HEK293 (cell line): ENCODE data around the gene DEDD2.

Source experiments
- AEBP2 ChIP-seq: fragments of 450-650 bp; formaldehyde crosslinking; IDR thresholded peaks from 2 replicates; pipeline ENCODE4 v1.5.1; 2016; ENCODE audit warnings: missing biosample characterization, missing genetic modification characterization, borderline replicate concordance
- BCL6B ChIP-seq: fragments of 450-650 bp; formaldehyde crosslinking; IDR thresholded peaks from 2 replicates; pipeline ENCODE4 v1.5.1; 2017; ENCODE audit warnings: missing biosample characterization, missing genetic modification characterization
- FEZF1 ChIP-seq: fragments of 450-650 bp; formaldehyde crosslinking; IDR thresholded peaks from 2 replicates; pipeline ENCODE4 v1.5.1; 2016; ENCODE audit warnings: missing biosample characterization, missing genetic modification characterization
- KLF1 ChIP-seq: fragments of 450-650 bp; formaldehyde crosslinking; IDR thresholded peaks from 2 replicates; pipeline ENCODE4 v1.5.1; 2016; ENCODE audit warnings: missing biosample characterization, missing genetic modification characterization
- ZFHX2 ChIP-seq: fragments of 450-650 bp; formaldehyde crosslinking; conservative IDR thresholded peaks from 2 replicates; pipeline ENCODE4 v1.5.1; 2016; ENCODE audit warnings: missing biosample characterization, missing genetic modification characterization
- ZNF2 ChIP-seq: fragments of 450-650 bp; formaldehyde crosslinking; IDR thresholded peaks from 2 replicates; pipeline ENCODE4 v1.5.1; 2016; ENCODE audit warnings: missing biosample characterization, missing genetic modification characterization
- ZNF23 ChIP-seq: fragments of 450-650 bp; formaldehyde crosslinking; IDR thresholded peaks from 2 replicates; pipeline ENCODE4 v1.5.1; 2016; ENCODE audit warnings: missing biosample characterization, missing genetic modification characterization, borderline replicate concordance
- ZNF302 ChIP-seq: fragments of 450-650 bp; formaldehyde crosslinking; IDR thresholded peaks from 2 replicates; pipeline ENCODE4 v1.5.1; 2016; ENCODE audit warnings: missing biosample characterization, missing genetic modification characterization, low read depth
- ZNF341 ChIP-seq: fragments of 450-650 bp; formaldehyde crosslinking; IDR thresholded peaks from 2 replicates; pipeline ENCODE4; 2016; ENCODE audit warnings: low read depth, missing biosample characterization, missing genetic modification characterization
- ZNF48 ChIP-seq: fragments of 450-650 bp; formaldehyde crosslinking; IDR thresholded peaks from 2 replicates; pipeline ENCODE4 v1.5.1; 2016; ENCODE audit warnings: missing biosample characterization, missing genetic modification characterization
- ZNF571 ChIP-seq: fragments of 450-650 bp; formaldehyde crosslinking; IDR thresholded peaks from 2 replicates; pipeline ENCODE4 v1.5.0; 2017; ENCODE audit warnings: missing biosample characterization, missing genetic modification characterization
- ZNF626 ChIP-seq: fragments of 450-650 bp; sonication (Bioruptor Pico); formaldehyde crosslinking; IDR thresholded peaks from 2 replicates; pipeline ENCODE4 v1.5.1; 2018; ENCODE audit warnings: missing biosample characterization, missing genetic modification characterization, inconsistent platforms
- ZNF629 ChIP-seq: fragments of 450-650 bp; formaldehyde crosslinking; IDR thresholded peaks from 2 replicates; pipeline ENCODE4 v1.5.1; 2017; ENCODE audit warnings: missing biosample characterization, missing genetic modification characterization
- ZNF654 ChIP-seq: fragments of 450-650 bp; formaldehyde crosslinking; IDR thresholded peaks from 2 replicates; pipeline ENCODE4 v1.5.1; 2016; ENCODE audit warnings: low read depth, missing biosample characterization, missing genetic modification characterization
- ZNF670 ChIP-seq: fragments of 450-650 bp; formaldehyde crosslinking; IDR thresholded peaks from 2 replicates; pipeline ENCODE4 v1.5.1; 2016; ENCODE audit warnings: missing biosample characterization, missing genetic modification characterization, low read depth
- ZNF747 ChIP-seq: fragments of 450-650 bp; formaldehyde crosslinking; IDR thresholded peaks from 2 replicates; pipeline ENCODE4 v1.5.1; 2016; ENCODE audit warnings: missing biosample characterization, missing genetic modification characterization
- ZNF843 ChIP-seq: fragments of 450-650 bp; formaldehyde crosslinking; IDR thresholded peaks from 2 replicates; pipeline ENCODE4 v1.5.1; 2016; ENCODE audit warnings: missing biosample characterization, missing genetic modification characterization
- TF ChIP-seq, protein P1 (sequence below): fragments of 450-650 bp; formaldehyde crosslinking; IDR thresholded peaks from 2 replicates; pipeline ENCODE4 v1.5.1; 2016; ENCODE audit warnings: missing biosample characterization, missing genetic modification characterization
- TF ChIP-seq, protein P2 (sequence below): fragments of 450-650 bp; formaldehyde crosslinking; IDR thresholded peaks from 2 replicates; pipeline ENCODE4 v1.5.1; 2016; ENCODE audit warnings: missing biosample characterization, missing genetic modification characterization, borderline replicate concordance
- TF ChIP-seq, protein P3 (sequence below): fragments of 450-650 bp; formaldehyde crosslinking; IDR thresholded peaks from 2 replicates; pipeline ENCODE4 v1.5.1; 2017; ENCODE audit warnings: missing biosample characterization, mild to moderate bottlenecking, missing genetic modification characterization, moderate library complexity
- TF ChIP-seq, protein P4 (sequence below): fragments of 450-650 bp; formaldehyde crosslinking; IDR thresholded peaks from 2 replicates; pipeline ENCODE4 v1.5.1; 2017; ENCODE audit warnings: missing biosample characterization, missing genetic modification characterization
- TF ChIP-seq, protein P5 (sequence below): fragments of 450-650 bp; formaldehyde crosslinking; IDR thresholded peaks from 2 replicates; pipeline ENCODE4 v1.5.1; 2016; ENCODE audit warnings: missing biosample characterization, missing genetic modification characterization

Gene DEDD2

DNA sequence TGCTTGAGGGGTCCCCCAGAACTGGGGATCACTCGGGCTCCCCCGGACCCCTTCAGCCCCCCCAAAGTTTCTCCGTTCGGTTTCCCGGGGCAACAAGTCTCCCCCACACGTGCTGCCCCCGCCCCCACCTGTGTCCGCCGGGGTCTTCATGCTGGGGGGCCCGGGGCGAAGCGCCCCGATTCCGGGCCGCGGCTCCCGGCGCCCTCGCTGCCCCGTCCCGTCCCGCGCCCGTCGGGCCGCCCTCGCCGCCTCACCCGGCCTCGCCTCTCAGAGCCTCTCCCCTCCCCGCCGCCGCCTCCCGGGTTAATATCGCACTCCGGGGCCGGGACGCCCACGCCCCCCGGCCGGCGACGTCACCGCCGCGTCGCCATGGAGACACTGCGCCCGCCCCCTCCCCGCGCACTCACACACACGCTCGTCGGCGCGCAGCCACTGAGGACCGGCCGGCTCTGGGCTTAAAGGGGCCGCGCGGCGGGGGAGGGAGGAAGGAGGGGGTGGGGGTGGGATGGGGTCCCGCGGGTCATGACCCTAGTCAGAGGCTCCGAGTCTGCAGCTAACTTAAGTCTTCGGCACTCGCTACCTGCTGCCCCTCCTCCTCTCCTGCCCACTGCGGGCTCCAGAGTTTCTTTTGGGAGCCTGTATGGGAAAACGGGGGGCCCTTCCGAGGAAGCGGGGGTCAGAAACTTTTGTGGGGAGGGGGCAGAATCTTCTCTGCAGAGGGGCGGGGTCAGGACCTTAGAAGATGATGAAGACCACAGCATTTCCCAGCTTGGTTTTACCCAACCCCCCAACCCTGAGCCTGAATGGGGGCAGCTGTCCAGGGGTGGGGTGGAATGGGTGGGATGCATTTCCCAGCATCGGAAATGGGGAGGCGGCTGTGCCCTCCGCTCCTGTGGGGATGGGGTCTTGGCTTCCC is 37.6 kb upstream of the DEDD2 start, which contains the start of gene ERF (continued):
- TF ChIP-seq KLF1 (tag by site-specific recombination) (peak; percentile 65; the same call in 1 of the 2 replicates), ZNF23 (tag by site-specific recombination) (no peak), AEBP2 (tag by site-specific recombination) (no peak), FEZF1 (tag by site-specific recombination) (no peak), ZNF571 (tag by site-specific recombination) (no peak), ZNF629 (tag by site-specific recombination) (0 out of 2 replicates have a peak, but pooled peaks have one; percentile 30), ZNF747 (tag by site-specific recombination) (no peak), ZNF843 (tag by site-specific recombination) (no peak; the same call in 1 of the 2 replicates), ZNF341 (no peak), ZNF654 (tag by site-specific recombination) (no peak), ZFHX2 (peak; percentile 94), ZNF2 (tag by site-specific recombination) (no peak), ZNF670 (tag by site-specific recombination) (no peak), ZNF302 (tag by site-specific recombination) (no peak), ZNF626 (tag by site-specific recombination) (no peak), ZNF48 (tag by site-specific recombination) (no peak), BCL6B (tag by site-specific recombination) (no peak)
- TF ChIP-seq, protein P1, sequence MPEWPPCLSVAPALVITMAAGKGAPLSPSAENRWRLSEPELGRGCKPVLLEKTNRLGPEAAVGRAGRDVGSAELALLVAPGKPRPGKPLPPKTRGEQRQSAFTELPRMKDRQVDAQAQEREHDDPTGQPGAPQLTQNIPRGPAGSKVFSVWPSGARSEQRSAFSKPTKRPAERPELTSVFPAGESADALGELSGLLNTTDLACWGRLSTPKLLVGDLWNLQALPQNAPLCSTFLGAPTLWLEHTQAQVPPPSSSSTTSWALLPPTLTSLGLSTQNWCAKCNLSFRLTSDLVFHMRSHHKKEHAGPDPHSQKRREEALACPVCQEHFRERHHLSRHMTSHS: no peak
- TF ChIP-seq, protein P2, sequence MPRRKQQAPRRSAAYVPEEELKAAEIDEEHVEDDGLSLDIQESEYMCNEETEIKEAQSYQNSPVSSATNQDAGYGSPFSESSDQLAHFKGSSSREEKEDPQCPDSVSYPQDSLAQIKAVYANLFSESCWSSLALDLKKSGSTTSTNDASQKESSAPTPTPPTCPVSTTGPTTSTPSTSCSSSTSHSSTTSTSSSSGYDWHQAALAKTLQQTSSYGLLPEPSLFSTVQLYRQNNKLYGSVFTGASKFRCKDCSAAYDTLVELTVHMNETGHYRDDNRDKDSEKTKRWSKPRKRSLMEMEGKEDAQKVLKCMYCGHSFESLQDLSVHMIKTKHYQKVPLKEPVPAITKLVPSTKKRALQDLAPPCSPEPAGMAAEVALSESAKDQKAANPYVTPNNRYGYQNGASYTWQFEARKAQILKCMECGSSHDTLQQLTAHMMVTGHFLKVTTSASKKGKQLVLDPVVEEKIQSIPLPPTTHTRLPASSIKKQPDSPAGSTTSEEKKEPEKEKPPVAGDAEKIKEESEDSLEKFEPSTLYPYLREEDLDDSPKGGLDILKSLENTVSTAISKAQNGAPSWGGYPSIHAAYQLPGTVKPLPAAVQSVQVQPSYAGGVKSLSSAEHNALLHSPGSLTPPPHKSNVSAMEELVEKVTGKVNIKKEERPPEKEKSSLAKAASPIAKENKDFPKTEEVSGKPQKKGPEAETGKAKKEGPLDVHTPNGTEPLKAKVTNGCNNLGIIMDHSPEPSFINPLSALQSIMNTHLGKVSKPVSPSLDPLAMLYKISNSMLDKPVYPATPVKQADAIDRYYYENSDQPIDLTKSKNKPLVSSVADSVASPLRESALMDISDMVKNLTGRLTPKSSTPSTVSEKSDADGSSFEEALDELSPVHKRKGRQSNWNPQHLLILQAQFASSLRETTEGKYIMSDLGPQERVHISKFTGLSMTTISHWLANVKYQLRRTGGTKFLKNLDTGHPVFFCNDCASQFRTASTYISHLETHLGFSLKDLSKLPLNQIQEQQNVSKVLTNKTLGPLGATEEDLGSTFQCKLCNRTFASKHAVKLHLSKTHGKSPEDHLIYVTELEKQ (tag by site-specific recombination): no peak
- TF ChIP-seq, protein P3, sequence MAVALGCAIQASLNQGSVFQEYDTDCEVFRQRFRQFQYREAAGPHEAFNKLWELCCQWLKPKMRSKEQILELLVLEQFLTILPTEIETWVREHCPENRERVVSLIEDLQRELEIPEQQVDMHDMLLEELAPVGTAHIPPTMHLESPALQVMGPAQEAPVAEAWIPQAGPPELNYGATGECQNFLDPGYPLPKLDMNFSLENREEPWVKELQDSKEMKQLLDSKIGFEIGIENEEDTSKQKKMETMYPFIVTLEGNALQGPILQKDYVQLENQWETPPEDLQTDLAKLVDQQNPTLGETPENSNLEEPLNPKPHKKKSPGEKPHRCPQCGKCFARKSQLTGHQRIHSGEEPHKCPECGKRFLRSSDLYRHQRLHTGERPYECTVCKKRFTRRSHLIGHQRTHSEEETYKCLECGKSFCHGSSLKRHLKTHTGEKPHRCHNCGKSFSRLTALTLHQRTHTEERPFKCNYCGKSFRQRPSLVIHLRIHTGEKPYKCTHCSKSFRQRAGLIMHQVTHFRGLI (tag by site-specific recombination): no peak
- TF ChIP-seq, protein P4, sequence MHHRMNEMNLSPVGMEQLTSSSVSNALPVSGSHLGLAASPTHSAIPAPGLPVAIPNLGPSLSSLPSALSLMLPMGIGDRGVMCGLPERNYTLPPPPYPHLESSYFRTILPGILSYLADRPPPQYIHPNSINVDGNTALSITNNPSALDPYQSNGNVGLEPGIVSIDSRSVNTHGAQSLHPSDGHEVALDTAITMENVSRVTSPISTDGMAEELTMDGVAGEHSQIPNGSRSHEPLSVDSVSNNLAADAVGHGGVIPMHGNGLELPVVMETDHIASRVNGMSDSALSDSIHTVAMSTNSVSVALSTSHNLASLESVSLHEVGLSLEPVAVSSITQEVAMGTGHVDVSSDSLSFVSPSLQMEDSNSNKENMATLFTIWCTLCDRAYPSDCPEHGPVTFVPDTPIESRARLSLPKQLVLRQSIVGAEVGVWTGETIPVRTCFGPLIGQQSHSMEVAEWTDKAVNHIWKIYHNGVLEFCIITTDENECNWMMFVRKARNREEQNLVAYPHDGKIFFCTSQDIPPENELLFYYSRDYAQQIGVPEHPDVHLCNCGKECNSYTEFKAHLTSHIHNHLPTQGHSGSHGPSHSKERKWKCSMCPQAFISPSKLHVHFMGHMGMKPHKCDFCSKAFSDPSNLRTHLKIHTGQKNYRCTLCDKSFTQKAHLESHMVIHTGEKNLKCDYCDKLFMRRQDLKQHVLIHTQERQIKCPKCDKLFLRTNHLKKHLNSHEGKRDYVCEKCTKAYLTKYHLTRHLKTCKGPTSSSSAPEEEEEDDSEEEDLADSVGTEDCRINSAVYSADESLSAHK: no peak
- TF ChIP-seq, protein P5, sequence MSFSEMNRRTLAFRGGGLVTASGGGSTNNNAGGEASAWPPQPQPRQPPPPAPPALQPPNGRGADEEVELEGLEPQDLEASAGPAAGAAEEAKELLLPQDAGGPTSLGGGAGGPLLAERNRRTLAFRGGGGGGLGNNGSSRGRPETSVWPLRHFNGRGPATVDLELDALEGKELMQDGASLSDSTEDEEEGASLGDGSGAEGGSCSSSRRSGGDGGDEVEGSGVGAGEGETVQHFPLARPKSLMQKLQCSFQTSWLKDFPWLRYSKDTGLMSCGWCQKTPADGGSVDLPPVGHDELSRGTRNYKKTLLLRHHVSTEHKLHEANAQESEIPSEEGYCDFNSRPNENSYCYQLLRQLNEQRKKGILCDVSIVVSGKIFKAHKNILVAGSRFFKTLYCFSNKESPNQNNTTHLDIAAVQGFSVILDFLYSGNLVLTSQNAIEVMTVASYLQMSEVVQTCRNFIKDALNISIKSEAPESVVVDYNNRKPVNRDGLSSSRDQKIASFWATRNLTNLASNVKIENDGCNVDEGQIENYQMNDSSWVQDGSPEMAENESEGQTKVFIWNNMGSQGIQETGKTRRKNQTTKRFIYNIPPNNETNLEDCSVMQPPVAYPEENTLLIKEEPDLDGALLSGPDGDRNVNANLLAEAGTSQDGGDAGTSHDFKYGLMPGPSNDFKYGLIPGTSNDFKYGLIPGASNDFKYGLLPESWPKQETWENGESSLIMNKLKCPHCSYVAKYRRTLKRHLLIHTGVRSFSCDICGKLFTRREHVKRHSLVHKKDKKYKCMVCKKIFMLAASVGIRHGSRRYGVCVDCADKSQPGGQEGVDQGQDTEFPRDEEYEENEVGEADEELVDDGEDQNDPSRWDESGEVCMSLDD (tag by site-specific recombination): peak; percentile 56
